Panc1 (cell line): ENCODE measurements around the gene PPP1R1A. TPM values are rescaled to one million over a fixed set of nuclear protein-coding genes. Genes with fewer than 3 reads are reported as not detected.

Source experiments
- ATAC-seq: fragments of 200-7000 bp; cut with Tn5 transposase; 2 replicates; pipeline ENCODE4 v1.9.1; 2020; ENCODE audit warnings: mild to moderate bottlenecking, moderate library complexity
- BruUV-seq: library from RNA; stranded (reverse); fragments of 400-500 nt; replicated peaks from 2 replicates; lab custom pipeline; 2021; lab: Mats Ljungman, UMichigan
- CTCF ChIA-PET: fragments of 300-600 bp; sonication (Branson Sonifier 250); formaldehyde crosslinking; loops from one replicate; lab custom pipeline; 2022; ENCODE audit warnings: antibody characterized with exemption; lab: Charles Lee
- POLR2A ChIA-PET: fragments of 300-600 bp; sonication (Branson Sonifier 250); formaldehyde crosslinking; loops from one replicate; lab custom pipeline; 2022; ENCODE audit warnings: antibody characterized with exemption; lab: Charles Lee
- DNase-seq: peaks from one replicate; pipeline ENCODE4 v3.0.0-alpha.2; 2010; ENCODE audit warnings: low read depth, low spot score
- H3K27ac ChIP-seq: 2 replicates; pipeline ENCODE4 v1.5.1; 2011; ENCODE audit warnings: mild to moderate bottlenecking, low read length, inconsistent platforms
- H3K27me3 ChIP-seq: fragments of 200-500 bp; sonication (Bioruptor generic); 2 replicates; pipeline ENCODE4 v1.6.0; 2014; ENCODE audit warnings: low read length, inconsistent platforms; ENCODE audit not compliant: control insufficient read depth, insufficient read depth
- H3K36me3 ChIP-seq: fragments of 200-500 bp; sonication (Bioruptor generic); 2 replicates; pipeline ENCODE4 v1.5.1; 2014; ENCODE audit warnings: inconsistent platforms, mild to moderate bottlenecking, low read length, moderate library complexity; ENCODE audit not compliant: control insufficient read depth, insufficient read depth
- H3K4me1 ChIP-seq: 2 replicates; pipeline ENCODE4 v1.5.1; 2011; ENCODE audit warnings: inconsistent platforms, mild to moderate bottlenecking, low read length, moderate library complexity; ENCODE audit not compliant: control insufficient read depth, insufficient read depth
- H3K4me3 ChIP-seq, 2 experiments: 2 replicates each; pipeline ENCODE4 v1.5.1; 2011 to 2012; ENCODE audit warnings: low read depth in 2 of 2, low read length in 2 of 2, mild to moderate bottlenecking in 2 of 2, inconsistent platforms in 1 of 2, moderate library complexity in 1 of 2
- H3K9me3 ChIP-seq: fragments of 200-500 bp; sonication (Bioruptor generic); 2 replicates; pipeline ENCODE4 v1.5.1; 2014; ENCODE audit warnings: low read depth, mild to moderate bottlenecking, inconsistent platforms, low read length, moderate library complexity; ENCODE audit not compliant: control insufficient read depth, insufficient read depth
- POLR2AphosphoS5 ChIP-seq: IDR thresholded peaks from 2 replicates; pipeline ENCODE4 v1.6.1; 2012; ENCODE audit warnings: mild to moderate bottlenecking, low read depth, low read length, moderate library complexity
- REST ChIP-seq, 2 experiments: IDR thresholded peaks; 2 replicates each; pipeline ENCODE4 v1.6.1; 2011 to 2012; ENCODE audit warnings: low read depth in 2 of 2, control low read depth in 1 of 2, low read length in 1 of 2, mild to moderate bottlenecking in 1 of 2, moderate library complexity in 1 of 2; ENCODE audit not compliant: insufficient read depth in 1 of 2
- SIN3A ChIP-seq: IDR thresholded peaks from 2 replicates; pipeline ENCODE4 v1.6.1; 2012; ENCODE audit warnings: low read depth, mild to moderate bottlenecking, low read length, moderate library complexity, borderline replicate concordance; ENCODE audit not compliant: insufficient read depth
- TCF7L2 ChIP-seq: IDR thresholded peaks from 2 replicates; pipeline ENCODE4 v1.6.1; 2011; ENCODE audit warnings: mild to moderate bottlenecking, low read depth, low read length, inconsistent platforms
- in situ Hi-C: cut with HindIII; loops from 2 replicates; pipeline ENCODE4 v1.10.0; 2016; ENCODE audit warnings: low sequenced_read_pairs, low pct_unique_long_range_greater_than_20kb
- intact Hi-C: fragments of 100-400 bp; cut with micrococcal nuclease; formaldehyde crosslinking; loops from one replicate; pipeline ENCODE4 v1.10.0; 2022; ENCODE audit not compliant: unreplicated experiment
- total RNA-seq: library from RNA; stranded (reverse); gene quantifications from one replicate; pipeline ENCODE4 v1.2.1, GENCODE V29; 2021; ENCODE audit not compliant: unreplicated experiment
- TF ChIP-seq, protein P1 (sequence below): fragments of 450-650 bp; IDR thresholded peaks from 2 replicates; pipeline ENCODE4 v1.5.1; 2017; ENCODE audit warnings: mild to moderate bottlenecking

Gene PPP1R1A
- total RNA-seq, 1 experiment from 2014 or later: 0.23 TPM

GRCh38 chr12:54595471-54595870, 7.0 kb upstream of the PPP1R1A start:
- DNase-seq: no peak
- H3K4me3 ChIP-seq: no peak overlapping the region
- TF ChIP-seq REST (IDR thresholded peaks at IDR 0.05; ENCODE audit: insufficient read depth in 1 of 2, low read depth in 2 of 2, low read length in 1 of 2): no peak
- no peaks in the 10 kb centered on the region for H3K4me1 ChIP-seq
- POLR2A ChIA-PET: no interaction called here
- no TSS peak for BruUV-seq
- ATAC-seq: no peak
- H3K27me3 ChIP-seq: peaks cover 10% of the 10 kb centered on the region; the same call in 1 of the 2 replicates
- intact Hi-C loops: no loop called here
- no peak overlapping the region for H3K27ac ChIP-seq
- CTCF ChIA-PET: interaction anchor here (0.5 to 1.3 kb wide), 3 partner anchors 16 to 129 kb away, joined by 3 to 5 read pairs (median 3); no protein-coding TSS in a partner anchor
- H3K9me3 ChIP-seq: no peaks in the 10 kb centered on the region
- no peaks in the 10 kb centered on the region for H3K36me3 ChIP-seq
- in situ Hi-C loops: no loop called here

- DNase-seq: no peak
- no peak for ATAC-seq
- Histone ChIP-seq H3K4me1 (no peaks in the 10 kb centered on the region; the same call in 1 of the 2 replicates), H3K27me3 (peaks cover 14% of the 10 kb centered on the region), H3K9me3 (no peaks in the 10 kb centered on the region), H3K36me3 (no peaks in the 10 kb centered on the region), H3K4me3 (no peak overlapping the region), H3K27ac (no peak overlapping the region)
- CTCF ChIA-PET: no interaction called here
- TF ChIP-seq, protein P1, sequence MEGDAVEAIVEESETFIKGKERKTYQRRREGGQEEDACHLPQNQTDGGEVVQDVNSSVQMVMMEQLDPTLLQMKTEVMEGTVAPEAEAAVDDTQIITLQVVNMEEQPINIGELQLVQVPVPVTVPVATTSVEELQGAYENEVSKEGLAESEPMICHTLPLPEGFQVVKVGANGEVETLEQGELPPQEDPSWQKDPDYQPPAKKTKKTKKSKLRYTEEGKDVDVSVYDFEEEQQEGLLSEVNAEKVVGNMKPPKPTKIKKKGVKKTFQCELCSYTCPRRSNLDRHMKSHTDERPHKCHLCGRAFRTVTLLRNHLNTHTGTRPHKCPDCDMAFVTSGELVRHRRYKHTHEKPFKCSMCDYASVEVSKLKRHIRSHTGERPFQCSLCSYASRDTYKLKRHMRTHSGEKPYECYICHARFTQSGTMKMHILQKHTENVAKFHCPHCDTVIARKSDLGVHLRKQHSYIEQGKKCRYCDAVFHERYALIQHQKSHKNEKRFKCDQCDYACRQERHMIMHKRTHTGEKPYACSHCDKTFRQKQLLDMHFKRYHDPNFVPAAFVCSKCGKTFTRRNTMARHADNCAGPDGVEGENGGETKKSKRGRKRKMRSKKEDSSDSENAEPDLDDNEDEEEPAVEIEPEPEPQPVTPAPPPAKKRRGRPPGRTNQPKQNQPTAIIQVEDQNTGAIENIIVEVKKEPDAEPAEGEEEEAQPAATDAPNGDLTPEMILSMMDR: no peak
- TF ChIP-seq POLR2AphosphoS5 (no peak), SIN3A (no peak), TCF7L2 (no peak), REST (IDR thresholded peaks at IDR 0.05; ENCODE audit: insufficient read depth in 1 of 2, low read depth in 2 of 2, low read length in 1 of 2) (no peak)
- no TSS peak for BruUV-seq
- in situ Hi-C loops: no loop called here
- POLR2A ChIA-PET: no interaction called here
- intact Hi-C loops: no loop called here
Measured at GRCh38 chr12:54593725-54594124, 5.3 kb upstream of the PPP1R1A start.
